ENCODE measurements around the gene CSTB. TPM values are rescaled to one million over a fixed set of nuclear protein-coding genes. Genes with fewer than 3 reads are reported as not detected.

The CSTB gene
- total RNA-seq, 1 experiment from 2014 or later: 40.7 TPM

GRCh38 chr21:43731476-43731875 is 44.6 kb downstream of the CSTB start:
- H3K4me3 Mint-ChIP-seq: no peak overlapping the region
- H2BK15ac ChIP-seq (ENCODE audit: low read depth, low read length): no peak overlapping the region
- no CpG with 5 or more reads among the region's 6 CpGs for WGBS (ENCODE audit: extremely low coverage, insufficient read length, low lambda C conversion rate)
- no peak overlapping the region for H2BK120ac ChIP-seq (ENCODE audit: low read depth, low read length, poor library complexity, severe bottlenecking)
- H3K9ac ChIP-seq (ENCODE audit: extremely low read depth, insufficient read length, low read length): no peak overlapping the region
- no peak overlapping the region for H3K4me2 ChIP-seq (ENCODE audit: insufficient read depth, insufficient read length, low read length)
- TF ChIP-seq CTCF (conservative IDR thresholded peaks at IDR 0.05): no peak
- no peak overlapping the region for H3K27ac ChIP-seq (ENCODE audit: insufficient read length, low read depth, low read length)
- no peaks in the 10 kb centered on the region for H3K27me3 Mint-ChIP-seq (ENCODE audit: low read depth)
- H2BK20ac ChIP-seq (ENCODE audit: low read depth, low read length, poor library complexity, severe bottlenecking): no peak overlapping the region
- H2BK12ac ChIP-seq (ENCODE audit: insufficient read length, low read depth, low read length): no peak overlapping the region
- no peak overlapping the region for H3T11ph ChIP-seq (ENCODE audit: low read length)
- no peak for DNase-seq
- H3K4ac ChIP-seq (ENCODE audit: low read depth, low read length): no peak overlapping the region
- no peak overlapping the region for H2AK5ac ChIP-seq (ENCODE audit: insufficient read length, low read length)
- H3K23me2 ChIP-seq (ENCODE audit: insufficient read length, low read depth, low read length, poor library complexity, severe bottlenecking): peaks cover 9% of the 10 kb centered on the region
- H3K9me3 Mint-ChIP-seq: no peaks in the 10 kb centered on the region
- H3K56ac ChIP-seq (ENCODE audit: insufficient read length, low read depth, low read length): no peak overlapping the region
- no peak overlapping the region for H2BK5ac ChIP-seq (ENCODE audit: insufficient read length, low read length)
- H3K4me1 Mint-ChIP-seq: peaks cover 26 to 28% of the 10 kb centered on the region in 2 experiments
- H4K91ac ChIP-seq (ENCODE audit: insufficient read length, low read depth, low read length): no peak overlapping the region
- H3K9me3 ChIP-seq (ENCODE audit: control insufficient read depth, low read depth, low read length): no peaks in the 10 kb centered on the region
- no peak overlapping the region for H2AFZ ChIP-seq (ENCODE audit: low read length)
- H3K27me3 ChIP-seq (ENCODE audit: insufficient read depth, low read length): no peaks in the 10 kb centered on the region
- peaks cover 5% of the 10 kb centered on the region; the same call in 1 of the 2 replicates for H3K79me2 ChIP-seq (ENCODE audit: insufficient read depth, low read length)
- peaks cover 5% of the 10 kb centered on the region for H3K79me1 ChIP-seq (ENCODE audit: insufficient read depth, low read depth, low read length, poor library complexity, severe bottlenecking)
- no peak overlapping the region for H3K14ac ChIP-seq (ENCODE audit: insufficient read depth, low read length)
- H4K8ac ChIP-seq (replicated peaks; ENCODE audit: insufficient read length, low read depth, low read length): no peak overlapping the region
- H3K4me1 ChIP-seq (ENCODE audit: insufficient read depth, low read length): no peaks in the 10 kb centered on the region
- no peaks in the 10 kb centered on the region for H4K20me1 ChIP-seq (ENCODE audit: control insufficient read depth, insufficient read depth, insufficient read length)
- H3K18ac ChIP-seq (ENCODE audit: insufficient read length, low read depth, low read length): no peak overlapping the region
- H3K36me3 Mint-ChIP-seq (ENCODE audit: insufficient read depth in 1 of 3, low read depth in 3 of 3): peaks cover 0 to 12% (median 0%) of the 10 kb centered on the region in 3 experiments; a peak in 4 of 7 replicates
- H3K23ac ChIP-seq (ENCODE audit: insufficient read length, low read depth, low read length): no peak overlapping the region
- H4K5ac ChIP-seq (ENCODE audit: insufficient read length, low read depth, low read length): no peak overlapping the region
- peak overlapping the region in 1 of 3 experiments; percentile 91; a peak in 2 of 7 replicates for H3K27ac Mint-ChIP-seq
